CD4-positive, alpha-beta T cell (primary cell): ENCODE measurements around the gene TMEM108. TPM values are rescaled to one million over a fixed set of nuclear protein-coding genes. Genes with fewer than 3 reads are reported as not detected.
"Not testable (repeated sequence)": the region's sequence is repeated elsewhere in the genome, so short reads cannot be mapped to it uniquely, and the experiment has no call there.

Source experiments
- ATAC-seq: fragments of 200-7000 bp; cut with Tn5 transposase; one replicate; pipeline ENCODE4 v1.10.0; 2022; ENCODE audit warnings: mild to moderate bottlenecking; ENCODE audit not compliant: poor library complexity
- CTCF ChIA-PET: fragments of 350-600 bp; sonication (Branson Sonifier 250); formaldehyde crosslinking; loops from one replicate; lab custom pipeline; 2021; ENCODE audit warnings: antibody characterized with exemption, inconsistent platforms; lab: Charles Lee
- POLR2A ChIA-PET: fragments of 350-600 bp; sonication (Branson Sonifier 250); formaldehyde crosslinking; loops from one replicate; lab custom pipeline; 2021; ENCODE audit warnings: antibody characterized with exemption, inconsistent platforms; lab: Charles Lee
- DNase-seq, 14 experiments: peaks; one replicate each; pipeline ENCODE4 v3.0.0-alpha.2; 2013 to 2020; ENCODE audit warnings: mixed read lengths in 2 of 14
- H3K27ac ChIP-seq, 2 donors: one replicate each; pipeline versions ENCODE4 v1.5.1 to v1.7.0; 2013; ENCODE audit warnings: low read length in 2 of 2, low read depth in 1 of 2, mild to moderate bottlenecking in 1 of 2
- H3K27me3 ChIP-seq, 2 experiments: 1 replicate in 1 of 2; 2 replicates in 1 of 2; pipeline versions ENCODE4 v1.6.1 to v1.7.0; 2013; ENCODE audit warnings: low read length in 2 of 2, control low read depth in 1 of 2, mild to moderate bottlenecking in 1 of 2, moderate library complexity in 1 of 2; ENCODE audit not compliant: insufficient read depth in 2 of 2, control insufficient read depth in 1 of 2
- H3K36me3 ChIP-seq: one replicate; pipeline ENCODE4 v1.6.1; 2013; ENCODE audit warnings: low read length, control low read depth; ENCODE audit not compliant: insufficient read depth
- H3K4me1 ChIP-seq: one replicate; pipeline ENCODE4 v1.6.1; 2013; ENCODE audit warnings: low read length, control low read depth; ENCODE audit not compliant: insufficient read depth
- H3K4me3 ChIP-seq: one replicate; pipeline ENCODE4 v1.5.1; 2013; ENCODE audit warnings: mild to moderate bottlenecking, low read length, moderate library complexity
- H3K9me3 ChIP-seq, 2 experiments: 1 replicate in 1 of 2; 2 replicates in 1 of 2; pipeline versions ENCODE4 v1.6.1 to v1.7.0; 2013; ENCODE audit warnings: low read length in 2 of 2, mild to moderate bottlenecking in 2 of 2, control low read depth in 1 of 2, moderate library complexity in 1 of 2; ENCODE audit not compliant: control insufficient read depth in 1 of 2, insufficient read depth in 1 of 2
- H3K27ac Mint-ChIP-seq: one replicate; pipeline ENCODE4 v1.8.0; 2020; ENCODE audit warnings: mixed read lengths
- H3K27me3 Mint-ChIP-seq: one replicate; pipeline ENCODE4 v1.8.0; 2021; ENCODE audit warnings: mixed read lengths
- H3K36me3 Mint-ChIP-seq: one replicate; pipeline ENCODE4 v1.8.0; 2021; ENCODE audit warnings: low read depth, mixed read lengths
- H3K4me1 Mint-ChIP-seq: one replicate; pipeline ENCODE4 v1.8.0; 2021; ENCODE audit warnings: low read depth, mixed read lengths
- H3K4me3 Mint-ChIP-seq: one replicate; pipeline ENCODE4 v1.8.0; 2020; ENCODE audit warnings: mild to moderate bottlenecking, mixed read lengths
- H3K9me3 Mint-ChIP-seq: one replicate; pipeline ENCODE4 v1.8.0; 2020; ENCODE audit warnings: mixed read lengths
- CTCF ChIP-seq: fragments of 200-600 bp; IDR thresholded peaks from one replicate; pipeline ENCODE4 v1.8.0; 2022; ENCODE audit warnings: antibody characterized with exemption, mild to moderate bottlenecking
- intact Hi-C, 2 experiments: fragments of 100-400 bp; cut with DNase I in 1 of 2; cut with micrococcal nuclease in 1 of 2; formaldehyde crosslinking; loops; one replicate each; pipeline versions ENCODE4 v1.15.1 to v1.9.0; 2023 to 2025; cut with DNase I, micrococcal nuclease
- total RNA-seq, 174 experiments: library from RNA in 2 of 174; stranded (reverse) in 2 of 174; gene quantifications; one replicate each; pipeline ENCODE4 v1.2.3 and lab custom pipeline; 2021 to 2026

Gene TMEM108
- total RNA-seq, 2 experiments from 2014 or later = not detected

- intact Hi-C loops = no loop called here
- ATAC-seq = no peak
- H3K27ac Mint-ChIP-seq = no peak overlapping the region
- Histone ChIP-seq H3K27me3 (no peaks in the 10 kb centered on the region), H3K4me1 (no peaks in the 10 kb centered on the region), H3K9me3 (peaks cover 0 to 11% of the 10 kb centered on the region in 2 experiments), H3K27ac (no peak overlapping the region), H3K36me3 (no peaks in the 10 kb centered on the region), H3K4me3 (no peak overlapping the region)
- TF ChIP-seq CTCF = no peak
- H3K36me3 Mint-ChIP-seq = no peaks in the 10 kb centered on the region
- H3K4me1 Mint-ChIP-seq = no peaks in the 10 kb centered on the region
- H3K27me3 Mint-ChIP-seq = no peaks in the 10 kb centered on the region
- no peak overlapping the region for H3K4me3 Mint-ChIP-seq
- H3K9me3 Mint-ChIP-seq = peaks cover 16% of the 10 kb centered on the region
- CTCF ChIA-PET = no interaction called here
- no peak for DNase-seq
- POLR2A ChIA-PET = no interaction called here
Measured at GRCh38 chr3:133007601-133008000, 30.6 kb upstream of the TMEM108 start.

- no peaks in the 10 kb centered on the region for H3K4me1 ChIP-seq
- no peaks in the 10 kb centered on the region for H3K4me1 Mint-ChIP-seq
- no peaks in the 10 kb centered on the region for H3K36me3 Mint-ChIP-seq
- ChIA-PET CTCF (no interaction called here), POLR2A (no interaction called here)
- intact Hi-C loops = no loop called here
- no peak for TF ChIP-seq CTCF
- H3K9me3 ChIP-seq = peaks cover 0 to 16% of the 10 kb centered on the region in 2 experiments
- no peaks in the 10 kb centered on the region for H3K36me3 ChIP-seq
- ATAC-seq (no peak), DNase-seq (no peak)
- H3K27me3 Mint-ChIP-seq = peaks cover 6% of the 10 kb centered on the region
- no peak overlapping the region for H3K4me3 ChIP-seq
- no peak overlapping the region for H3K27ac ChIP-seq
- no peak overlapping the region for H3K4me3 Mint-ChIP-seq
- no peak overlapping the region for H3K27ac Mint-ChIP-seq
- H3K27me3 ChIP-seq = peaks cover 0 to 4% of the 10 kb centered on the region in 2 experiments
- peaks cover 13% of the 10 kb centered on the region for H3K9me3 Mint-ChIP-seq
Measured at GRCh38 chr3:133014325-133014724, 23.9 kb upstream of the TMEM108 start.

GRCh38 chr3:133015573-133015972 is 22.6 kb upstream of the TMEM108 start:
- H3K9me3 Mint-ChIP-seq, H3K4me1 Mint-ChIP-seq, H3K27ac Mint-ChIP-seq, H3K4me1 ChIP-seq, DNase-seq, POLR2A ChIA-PET, H3K4me3 Mint-ChIP-seq, CTCF ChIA-PET, H3K27me3 ChIP-seq, H3K36me3 Mint-ChIP-seq, intact Hi-C loops, ATAC-seq, H3K36me3 ChIP-seq, H3K27ac ChIP-seq, H3K4me3 ChIP-seq: not testable (repeated sequence)
- H3K9me3 ChIP-seq = peaks cover 0 to 12% of the 10 kb centered on the region in 2 experiments
- peaks cover 15% of the 10 kb centered on the region for H3K27me3 Mint-ChIP-seq

- POLR2A ChIA-PET = no interaction called here
- Mint-ChIP-seq H3K27ac (no peak overlapping the region), H3K9me3 (peaks cover 9% of the 10 kb centered on the region), H3K36me3 (no peaks in the 10 kb centered on the region), H3K4me3 (no peak overlapping the region), H3K4me1 (no peaks in the 10 kb centered on the region), H3K27me3 (peaks cover 15% of the 10 kb centered on the region)
- CTCF ChIA-PET = no interaction called here
- Histone ChIP-seq H3K4me1 (no peaks in the 10 kb centered on the region), H3K36me3 (no peaks in the 10 kb centered on the region), H3K27ac (no peak overlapping the region), H3K9me3 (peaks cover 0 to 5% of the 10 kb centered on the region in 2 experiments), H3K4me3 (no peak overlapping the region), H3K27me3 (peaks cover 0 to 4% of the 10 kb centered on the region in 2 experiments)
- no peak for TF ChIP-seq CTCF
- intact Hi-C loops = no loop called here
- no peak for DNase-seq
- no peak for ATAC-seq
Measured at GRCh38 chr3:133016838-133017309, 21.3 kb upstream of the TMEM108 start.
